Progenitor cell of endocrine pancreas (in vitro differentiated cells): ENCODE data around the gene GSPT2. TPM values are rescaled to one million over a fixed set of nuclear protein-coding genes. Genes with fewer than 3 reads are reported as not detected.
A peak's percentile ranks its signal among the peaks of the same experiment; 100 is the strongest.
"Not testable (repeated sequence)": the region's sequence is repeated elsewhere in the genome, so short reads cannot be mapped to it uniquely, and the experiment has no call there.

Experiments used
- DNase-seq: peaks from one replicate; pipeline ENCODE4 v3.0.0; 2021; ENCODE audit warnings: low spot score; ENCODE audit not compliant: unreplicated experiment
- H3K27ac Mint-ChIP-seq: 2 replicates; pipeline ENCODE4 v1.8.0; 2021; ENCODE audit warnings: mild to moderate bottlenecking, moderate library complexity, mixed read lengths
- H3K27me3 Mint-ChIP-seq: 2 replicates; pipeline ENCODE4 v1.8.0; 2021; ENCODE audit warnings: mixed read lengths
- H3K36me3 Mint-ChIP-seq: 2 replicates; pipeline ENCODE4 v1.8.0; 2022; ENCODE audit warnings: mixed read lengths; ENCODE audit not compliant: insufficient read depth
- H3K4me1 Mint-ChIP-seq: 2 replicates; pipeline ENCODE4 v1.8.0; 2021; ENCODE audit warnings: low read depth, mixed read lengths
- H3K4me3 Mint-ChIP-seq: 2 replicates; pipeline ENCODE4 v1.8.0; 2021; ENCODE audit warnings: low read depth, mild to moderate bottlenecking, moderate library complexity, mixed read lengths
- H3K9me3 Mint-ChIP-seq: 2 replicates; pipeline ENCODE4 v1.8.0; 2021; ENCODE audit warnings: low read depth, mixed read lengths
- CTCF ChIP-seq: fragments of 200-600 bp; sonication (generic); IDR thresholded peaks from one replicate; pipeline ENCODE4 v1.5.0; 2021; ENCODE audit warnings: antibody characterized with exemption, mild to moderate bottlenecking; ENCODE audit not compliant: unreplicated experiment
- long read RNA-seq: library from polyadenylated mRNA; unstranded; transcript quantifications from one replicate; pipeline ENCODE4 v2.0.0, GENCODE V29; 2020
- total RNA-seq: library from RNA; stranded (reverse); gene quantifications from 2 replicates; pipeline ENCODE4 v1.2.1, GENCODE V29; 2021

GSPT2 gene
- 20.2 and 21.2 TPM in 2 replicates for total RNA-seq
- long read RNA-seq, transcript GSPT2-201 (1 exons, 2,802 nt) = major isoform, 61 of 63 reads
- long read RNA-seq, partial matches to known transcripts = 0 of 63 reads
- long read RNA-seq, other reads (novel, unspliced or antisense) = 2 of 63 reads

GRCh38 chrX:51743179-51743957 lies at the start of gene GSPT2:
GSPT2 (plus strand) TSS chrX:51743442; CDS start chrX:51743627, 185 bp downstream.
- peaks cover 12% of the 10 kb centered on the region for H3K9me3 Mint-ChIP-seq
- H3K36me3 Mint-ChIP-seq = peaks cover 12% of the 10 kb centered on the region
- peak; percentile 28 for DNase-seq
- no peak for TF ChIP-seq CTCF
- H3K4me3 Mint-ChIP-seq = peak within 1 kb of the TSS; percentile 83
- H3K27ac Mint-ChIP-seq = peak within 1 kb of the TSS; percentile 94
- H3K27me3 Mint-ChIP-seq = peaks cover 6% of the 10 kb centered on the region
- H3K4me1 Mint-ChIP-seq = peaks cover 13% of the 10 kb centered on the region

- Mint-ChIP-seq H3K36me3 (no peaks in the 10 kb centered on the region), H3K27ac (no peak overlapping the region), H3K27me3 (peaks cover 8% of the 10 kb centered on the region), H3K4me3 (no peak overlapping the region), H3K4me1 (no peaks in the 10 kb centered on the region), H3K9me3 (peaks cover 13% of the 10 kb centered on the region)
- no peak for DNase-seq
- TF ChIP-seq CTCF = no peak
Measured at GRCh38 chrX:51694254-51694653, 49.0 kb upstream of the GSPT2 start.

- Mint-ChIP-seq H3K4me3 (no peak overlapping the region), H3K27ac (no peak overlapping the region), H3K9me3 (peaks cover 13% of the 10 kb centered on the region), H3K36me3 (no peaks in the 10 kb centered on the region), H3K4me1 (no peaks in the 10 kb centered on the region), H3K27me3 (peaks cover 8% of the 10 kb centered on the region)
- TF ChIP-seq CTCF = no peak
- no peak for DNase-seq
Measured at GRCh38 chrX:51697397-51697796, 45.8 kb upstream of the GSPT2 start.

GRCh38 chrX:51710277-51711164 lies 32.7 kb upstream of the GSPT2 start, which contains the start of gene CENPVL1:
CENPVL1 (plus strand) TSS chrX:51710512; CDS start chrX:51710512, 0 bp downstream.
- not testable (repeated sequence) for H3K27me3 Mint-ChIP-seq, H3K36me3 Mint-ChIP-seq

GRCh38 chrX:51712943-51713647 lies 30.1 kb upstream of the GSPT2 start:
- not testable (repeated sequence) for H3K4me3 Mint-ChIP-seq, DNase-seq, H3K27ac Mint-ChIP-seq, H3K4me1 Mint-ChIP-seq, H3K36me3 Mint-ChIP-seq, H3K9me3 Mint-ChIP-seq, H3K27me3 Mint-ChIP-seq

More at GRCh38 chrX:51710277-51711164, 32.7 kb upstream of the GSPT2 start, which contains the start of gene CENPVL1:
- not testable (repeated sequence) for H3K9me3 Mint-ChIP-seq, H3K27ac Mint-ChIP-seq, H3K4me1 Mint-ChIP-seq, DNase-seq, H3K4me3 Mint-ChIP-seq

- Mint-ChIP-seq H3K36me3 (no peaks in the 10 kb centered on the region), H3K4me1 (no peaks in the 10 kb centered on the region), H3K27ac (no peak overlapping the region), H3K27me3 (no peaks in the 10 kb centered on the region), H3K9me3 (peaks cover 2% of the 10 kb centered on the region), H3K4me3 (no peak overlapping the region)
- TF ChIP-seq CTCF = peak; percentile 9
- no peak for DNase-seq
Measured at GRCh38 chrX:51728202-51728601, 15.0 kb upstream of the GSPT2 start.
